Keratinocyte (primary cell): Measurements from ENCODE around the gene LPCAT2. TPM values are rescaled to one million over a fixed set of nuclear protein-coding genes. Genes with fewer than 3 reads are reported as not detected.
A peak's percentile ranks its signal among the peaks of the same experiment; 100 is the strongest.

Source experiments
- DNase-seq: peaks from one replicate; pipeline ENCODE4 v3.0.0-alpha.2; 2011; ENCODE audit warnings: low read depth, missing footprints, low spot score
- FAIRE-seq: peaks from 2 replicates; lab custom pipeline; 2011; peaks lifted over from hg19 to GRCh38; lab: Jason Lieb, UNC
- H2AFZ ChIP-seq: 2 replicates; pipeline ENCODE4 v1.6.0; 2012; ENCODE audit warnings: low read length, control low read depth, inconsistent platforms; ENCODE audit not compliant: control insufficient read depth
- H3K27ac ChIP-seq: 2 replicates; pipeline ENCODE4 v1.5.1; 2011; ENCODE audit warnings: low read length; ENCODE audit not compliant: control insufficient read depth, insufficient read depth
- H3K27me3 ChIP-seq: 3 replicates; pipeline ENCODE4 v1.6.0; 2011; ENCODE audit warnings: low read length; ENCODE audit not compliant: control insufficient read depth, insufficient read depth; ENCODE audit errors: extremely low read depth
- H3K36me3 ChIP-seq, 2 experiments: 2 replicates in 1 of 2; 3 replicates in 1 of 2; pipeline ENCODE4 v1.5.1; 2011; ENCODE audit warnings: low read length in 2 of 2, mild to moderate bottlenecking in 1 of 2; ENCODE audit not compliant: control insufficient read depth in 2 of 2, insufficient read depth in 2 of 2; ENCODE audit errors: extremely low read depth in 1 of 2
- H3K4me1 ChIP-seq: 3 replicates; pipeline ENCODE4 v1.5.1; 2011; ENCODE audit warnings: low read length; ENCODE audit not compliant: control insufficient read depth, insufficient read depth; ENCODE audit errors: extremely low read depth
- H3K4me2 ChIP-seq: 3 replicates; pipeline ENCODE4 v1.6.0; 2011; ENCODE audit warnings: low read depth, low read length; ENCODE audit not compliant: control insufficient read depth, insufficient read depth; ENCODE audit errors: extremely low read depth
- H3K4me3 ChIP-seq, 3 experiments: fragments of 200-600 bp in 1 of 3; sonication (generic) in 1 of 3; 2 replicates in 2 of 3; 3 replicates in 1 of 3; pipeline ENCODE4 v1.5.1; 2011 to 2016; ENCODE audit warnings: low read length in 3 of 3, mild to moderate bottlenecking in 3 of 3, control low read depth in 2 of 3, inconsistent platforms in 1 of 3, low read depth in 1 of 3, mixed read lengths in 1 of 3, mixed run types in 1 of 3, moderate library complexity in 1 of 3; ENCODE audit not compliant: control insufficient read depth in 2 of 3, insufficient read depth in 2 of 3; ENCODE audit errors: extremely low read depth in 1 of 3
- H3K79me2 ChIP-seq: 2 replicates; pipeline ENCODE4 v1.6.0; 2012; ENCODE audit warnings: low read length; ENCODE audit not compliant: control insufficient read depth, insufficient read depth
- H3K9ac ChIP-seq: 3 replicates; pipeline ENCODE4 v1.6.0; 2011; ENCODE audit warnings: low read length; ENCODE audit not compliant: control insufficient read depth, insufficient read depth; ENCODE audit errors: extremely low read depth
- H3K9me1 ChIP-seq: 3 replicates; pipeline ENCODE4 v1.6.0; 2011; ENCODE audit warnings: low read length; ENCODE audit not compliant: control insufficient read depth, insufficient read depth; ENCODE audit errors: extremely low read depth
- H3K9me3 ChIP-seq: 2 replicates; pipeline ENCODE4 v1.5.1; 2012; ENCODE audit warnings: low read depth, low read length; ENCODE audit not compliant: control insufficient read depth
- H4K20me1 ChIP-seq: 3 replicates; pipeline ENCODE4 v1.6.0; 2011; ENCODE audit warnings: low read length; ENCODE audit not compliant: control insufficient read depth, insufficient read depth; ENCODE audit errors: extremely low read depth
- CTCF ChIP-seq, 3 experiments: IDR thresholded peaks in 1 of 3; conservative IDR thresholded peaks in 1 of 3; optimal IDR thresholded peaks in 1 of 3; 2 replicates in 2 of 3; 3 replicates in 1 of 3; pipeline versions ENCODE3 to v1.5.1; 2011; ENCODE audit warnings: low read length in 3 of 3, mild to moderate bottlenecking in 3 of 3, moderate library complexity in 2 of 3, control low read depth in 1 of 3, inconsistent platforms in 1 of 3; ENCODE audit not compliant: insufficient read depth in 2 of 3; ENCODE audit errors: extremely low read depth in 1 of 3
- EZH2 ChIP-seq: IDR thresholded peaks from one replicate; pipeline ENCODE4 v1.6.1; 2012; ENCODE audit warnings: inconsistent platforms, mild to moderate bottlenecking, low read length, moderate library complexity
- dilution Hi-C: fragments of 300-500 bp; cut with MboI; formaldehyde crosslinking; loops from one replicate; pipeline ENCODE4 v1.7.0; 2020; ENCODE audit warnings: low sequenced_read_pairs; ENCODE audit not compliant: extremely low pct_ligation_motif_present
- polyA plus RNA-seq, 5 experiments: library from polyadenylated mRNA; depleted of rRNA in 3 of 5; stranded (reverse) in 3 of 5; stranded (forward) in 1 of 5; unstranded in 1 of 5; fragments of >200 nt; gene quantifications; 1 replicate in 1 of 5; 2 replicates in 3 of 5; 3 replicates in 1 of 5; pipeline versions ENCODE4 v1.2.1 to v1.2.3, GENCODE V29; 2011 to 2012; ENCODE audit warnings: missing spikeins in 2 of 5, low read depth in 1 of 5, low replicate concordance in 1 of 5

LPCAT2 gene
- polyA plus RNA-seq, 1 donor (not counting 4 experiments of a cell fraction or from before 2014, with no cell fraction given): 54.4 TPM

- Histone ChIP-seq H3K9me3 (no peaks in the 10 kb centered on the region), H3K4me1 (peaks cover 15% of the 10 kb centered on the region), H3K79me2 (no peaks in the 10 kb centered on the region), H3K27me3 (no peaks in the 10 kb centered on the region), H3K4me3 (no peak overlapping the region), H3K4me2 (peak overlapping the region; percentile 79), H3K36me3 (no peaks in the 10 kb centered on the region), H3K9me1 (no peaks in the 10 kb centered on the region), H3K9ac (no peak overlapping the region), H2AFZ (no peak overlapping the region), H3K27ac (no peak overlapping the region), H4K20me1 (no peaks in the 10 kb centered on the region)
- dilution Hi-C loops: no loop called here
- TF ChIP-seq CTCF (optimal IDR thresholded peaks at IDR 0.05 in 1 of 3, IDR thresholded peaks at IDR 0.05 in 1 of 3, conservative IDR thresholded peaks at IDR 0.05 in 1 of 3; ENCODE audit: extremely low read depth in 1 of 3, insufficient read depth in 2 of 3, low read length in 3 of 3) (no peak), EZH2 (no peak)
- no peak for DNase-seq
- FAIRE-seq: no peak
Observed at GRCh38 chr16:55481023-55481422, 27.8 kb upstream of the LPCAT2 start.

GRCh38 chr16:55482056-55482455 is 26.8 kb upstream of the LPCAT2 start:
- TF ChIP-seq EZH2 (no peak), CTCF (optimal IDR thresholded peaks at IDR 0.05 in 1 of 3, IDR thresholded peaks at IDR 0.05 in 1 of 3, conservative IDR thresholded peaks at IDR 0.05 in 1 of 3; ENCODE audit: extremely low read depth in 1 of 3, insufficient read depth in 2 of 3, low read length in 3 of 3) (no peak)
- H3K36me3 ChIP-seq: no peaks in the 10 kb centered on the region
- no peaks in the 10 kb centered on the region for H3K9me3 ChIP-seq
- no peak overlapping the region for H3K4me3 ChIP-seq
- H3K27me3 ChIP-seq: no peaks in the 10 kb centered on the region
- dilution Hi-C loops: no loop called here
- H3K79me2 ChIP-seq: no peaks in the 10 kb centered on the region
- H3K9me1 ChIP-seq: no peaks in the 10 kb centered on the region
- H3K4me1 ChIP-seq: peaks cover 15% of the 10 kb centered on the region
- H3K9ac ChIP-seq: no peak overlapping the region
- H3K4me2 ChIP-seq: no peak overlapping the region
- FAIRE-seq: peak; percentile 53
- no peak overlapping the region for H3K27ac ChIP-seq
- no peaks in the 10 kb centered on the region for H4K20me1 ChIP-seq
- H2AFZ ChIP-seq: no peak overlapping the region
- DNase-seq: no peak
